ENCODE measurements around the gene PID1. TPM values are rescaled to one million over a fixed set of nuclear protein-coding genes. Genes with fewer than 3 reads are reported as not detected.

PID1 gene
- total RNA-seq, 1 experiment from 2014 or later, result 0.15 TPM

- no peaks in the 10 kb centered on the region for H3K4me1 ChIP-seq (ENCODE audit: control insufficient read depth in 1 of 2, insufficient read depth in 2 of 2, low read length in 2 of 2)
- no peaks in the 10 kb centered on the region for H4K20me1 ChIP-seq (ENCODE audit: insufficient read depth)
- H3K9ac ChIP-seq (ENCODE audit: low read length), result no peak overlapping the region
- H3K4me3 ChIP-seq (replicated peaks in 1 of 2; ENCODE audit: low read depth in 1 of 2, low read length in 2 of 2), result no peak overlapping the region
- no peaks in the 10 kb centered on the region for H3K79me2 ChIP-seq (ENCODE audit: insufficient read depth, low read length)
- RAD21 ChIA-PET (ENCODE audit: low non-redundant PET in 1 of 2, low total read pairs in 2 of 2, uncharacterized antibody in 2 of 2, unreplicated experiment in 2 of 2), result no interaction called here
- DNase-seq (ENCODE audit: low read depth, low spot score), result no peak
- no TSS peak for BruUV-seq (replicated peaks)
- H3K36me3 ChIP-seq (ENCODE audit: control insufficient read depth in 1 of 2, insufficient read depth in 2 of 2, low read length in 2 of 2), result no peaks in the 10 kb centered on the region
- no peaks in the 10 kb centered on the region for H3K27me3 ChIP-seq (ENCODE audit: insufficient read depth, low read length)
- intact Hi-C loops (cut with micrococcal nuclease), result no loop called here
- no peak overlapping the region for H2AFZ ChIP-seq (ENCODE audit: low read depth, low read length, poor library complexity, severe bottlenecking)
- CTCF ChIA-PET, result no interaction called here
- no peaks in the 10 kb centered on the region for H3K9me2 ChIP-seq (ENCODE audit: insufficient read depth)
- H3K4me2 ChIP-seq (ENCODE audit: low read length), result no peak overlapping the region
- POLR2A ChIA-PET, result no interaction called here
- ATAC-seq, result no peak
- TF ChIP-seq FOSL1 (IDR thresholded peaks at IDR 0.05; ENCODE audit: low read depth), result no peak
- H3K9me3 ChIP-seq (ENCODE audit: control insufficient read depth in 1 of 2, insufficient read depth in 1 of 2, low read depth in 1 of 2, low read length in 2 of 2), result no peaks in the 10 kb centered on the region
- H3K27ac ChIP-seq (ENCODE audit: low read depth, low read length), result no peak overlapping the region
Measured at GRCh38 chr2:229081411-229081810, 189.7 kb downstream of the PID1 start.

- ATAC-seq, result no peak
- no peaks in the 10 kb centered on the region for H3K79me2 ChIP-seq (ENCODE audit: insufficient read depth, low read length)
- intact Hi-C loops (cut with micrococcal nuclease), result no loop called here
- DNase-seq (ENCODE audit: low read depth, low spot score), result no peak
- H3K9me3 ChIP-seq (ENCODE audit: control insufficient read depth in 1 of 2, insufficient read depth in 1 of 2, low read depth in 1 of 2, low read length in 2 of 2), result no peaks in the 10 kb centered on the region; a peak in 1 of 4 replicates
- H3K27ac ChIP-seq (ENCODE audit: low read depth, low read length), result no peak overlapping the region
- H3K4me1 ChIP-seq (ENCODE audit: control insufficient read depth in 1 of 2, insufficient read depth in 2 of 2, low read length in 2 of 2), result no peaks in the 10 kb centered on the region
- no peak overlapping the region for H3K4me3 ChIP-seq (replicated peaks in 1 of 2; ENCODE audit: low read depth in 1 of 2, low read length in 2 of 2)
- H2AFZ ChIP-seq (ENCODE audit: low read depth, low read length, poor library complexity, severe bottlenecking), result no peak overlapping the region
- no peaks in the 10 kb centered on the region for H3K27me3 ChIP-seq (ENCODE audit: insufficient read depth, low read length)
- no peak overlapping the region for H3K9ac ChIP-seq (ENCODE audit: low read length)
- ChIA-PET POLR2A (no interaction called here), RAD21 (ENCODE audit: low non-redundant PET in 1 of 2, low total read pairs in 2 of 2, uncharacterized antibody in 2 of 2, unreplicated experiment in 2 of 2) (no interaction called here), CTCF (no interaction called here)
- H3K36me3 ChIP-seq (ENCODE audit: control insufficient read depth in 1 of 2, insufficient read depth in 2 of 2, low read length in 2 of 2), result no peaks in the 10 kb centered on the region
- H3K9me2 ChIP-seq (ENCODE audit: insufficient read depth), result no peaks in the 10 kb centered on the region
- no peaks in the 10 kb centered on the region for H4K20me1 ChIP-seq (ENCODE audit: insufficient read depth)
- H3K4me2 ChIP-seq (ENCODE audit: low read length), result no peak overlapping the region
- BruUV-seq (replicated peaks), result no TSS peak
- TF ChIP-seq, protein P1, sequence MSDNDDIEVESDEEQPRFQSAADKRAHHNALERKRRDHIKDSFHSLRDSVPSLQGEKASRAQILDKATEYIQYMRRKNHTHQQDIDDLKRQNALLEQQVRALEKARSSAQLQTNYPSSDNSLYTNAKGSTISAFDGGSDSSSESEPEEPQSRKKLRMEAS (IDR thresholded peaks at IDR 0.05), result no peak
- no peak for TF ChIP-seq SP1 (IDR thresholded peaks at IDR 0.05; ENCODE audit: low read depth)
- TF ChIP-seq, protein P2, sequence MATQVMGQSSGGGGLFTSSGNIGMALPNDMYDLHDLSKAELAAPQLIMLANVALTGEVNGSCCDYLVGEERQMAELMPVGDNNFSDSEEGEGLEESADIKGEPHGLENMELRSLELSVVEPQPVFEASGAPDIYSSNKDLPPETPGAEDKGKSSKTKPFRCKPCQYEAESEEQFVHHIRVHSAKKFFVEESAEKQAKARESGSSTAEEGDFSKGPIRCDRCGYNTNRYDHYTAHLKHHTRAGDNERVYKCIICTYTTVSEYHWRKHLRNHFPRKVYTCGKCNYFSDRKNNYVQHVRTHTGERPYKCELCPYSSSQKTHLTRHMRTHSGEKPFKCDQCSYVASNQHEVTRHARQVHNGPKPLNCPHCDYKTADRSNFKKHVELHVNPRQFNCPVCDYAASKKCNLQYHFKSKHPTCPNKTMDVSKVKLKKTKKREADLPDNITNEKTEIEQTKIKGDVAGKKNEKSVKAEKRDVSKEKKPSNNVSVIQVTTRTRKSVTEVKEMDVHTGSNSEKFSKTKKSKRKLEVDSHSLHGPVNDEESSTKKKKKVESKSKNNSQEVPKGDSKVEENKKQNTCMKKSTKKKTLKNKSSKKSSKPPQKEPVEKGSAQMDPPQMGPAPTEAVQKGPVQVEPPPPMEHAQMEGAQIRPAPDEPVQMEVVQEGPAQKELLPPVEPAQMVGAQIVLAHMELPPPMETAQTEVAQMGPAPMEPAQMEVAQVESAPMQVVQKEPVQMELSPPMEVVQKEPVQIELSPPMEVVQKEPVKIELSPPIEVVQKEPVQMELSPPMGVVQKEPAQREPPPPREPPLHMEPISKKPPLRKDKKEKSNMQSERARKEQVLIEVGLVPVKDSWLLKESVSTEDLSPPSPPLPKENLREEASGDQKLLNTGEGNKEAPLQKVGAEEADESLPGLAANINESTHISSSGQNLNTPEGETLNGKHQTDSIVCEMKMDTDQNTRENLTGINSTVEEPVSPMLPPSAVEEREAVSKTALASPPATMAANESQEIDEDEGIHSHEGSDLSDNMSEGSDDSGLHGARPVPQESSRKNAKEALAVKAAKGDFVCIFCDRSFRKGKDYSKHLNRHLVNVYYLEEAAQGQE (IDR thresholded peaks at IDR 0.05; ENCODE audit: low read depth), result no peak
- TF ChIP-seq JUND (IDR thresholded peaks at IDR 0.05), result no peak
- TF ChIP-seq EGR1 (IDR thresholded peaks at IDR 0.05; ENCODE audit: low read depth), result no peak
- no peak for TF ChIP-seq FOSL1 (IDR thresholded peaks at IDR 0.05; ENCODE audit: low read depth)
- no peak for TF ChIP-seq CEBPB (IDR thresholded peaks at IDR 0.05; ENCODE audit: low read depth)
- no peak for TF ChIP-seq ELF1 (IDR thresholded peaks at IDR 0.05; ENCODE audit: borderline replicate concordance, low read depth)
- TF ChIP-seq RAD21 (IDR thresholded peaks at IDR 0.05; ENCODE audit: low read depth), result no peak
- TF ChIP-seq YY1 (IDR thresholded peaks at IDR 0.05; ENCODE audit: extremely low read depth, insufficient replicate concordance, low read depth, low read length), result no peak
- TF ChIP-seq, protein P3, sequence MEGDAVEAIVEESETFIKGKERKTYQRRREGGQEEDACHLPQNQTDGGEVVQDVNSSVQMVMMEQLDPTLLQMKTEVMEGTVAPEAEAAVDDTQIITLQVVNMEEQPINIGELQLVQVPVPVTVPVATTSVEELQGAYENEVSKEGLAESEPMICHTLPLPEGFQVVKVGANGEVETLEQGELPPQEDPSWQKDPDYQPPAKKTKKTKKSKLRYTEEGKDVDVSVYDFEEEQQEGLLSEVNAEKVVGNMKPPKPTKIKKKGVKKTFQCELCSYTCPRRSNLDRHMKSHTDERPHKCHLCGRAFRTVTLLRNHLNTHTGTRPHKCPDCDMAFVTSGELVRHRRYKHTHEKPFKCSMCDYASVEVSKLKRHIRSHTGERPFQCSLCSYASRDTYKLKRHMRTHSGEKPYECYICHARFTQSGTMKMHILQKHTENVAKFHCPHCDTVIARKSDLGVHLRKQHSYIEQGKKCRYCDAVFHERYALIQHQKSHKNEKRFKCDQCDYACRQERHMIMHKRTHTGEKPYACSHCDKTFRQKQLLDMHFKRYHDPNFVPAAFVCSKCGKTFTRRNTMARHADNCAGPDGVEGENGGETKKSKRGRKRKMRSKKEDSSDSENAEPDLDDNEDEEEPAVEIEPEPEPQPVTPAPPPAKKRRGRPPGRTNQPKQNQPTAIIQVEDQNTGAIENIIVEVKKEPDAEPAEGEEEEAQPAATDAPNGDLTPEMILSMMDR (IDR thresholded peaks at IDR 0.05 in 2 of 3, conservative IDR thresholded peaks at IDR 0.05 in 1 of 3; ENCODE audit: borderline replicate concordance in 1 of 3, insufficient read depth in 1 of 3, low read depth in 2 of 3, low read length in 2 of 3), result no peak
- TF ChIP-seq ZBTB33 (IDR thresholded peaks at IDR 0.05; ENCODE audit: extremely low read depth, insufficient replicate concordance, low read length), result no peak
- no peak for TF ChIP-seq CBX3 (IDR thresholded peaks at IDR 0.05; ENCODE audit: low read depth)
- no peak for TF ChIP-seq SIN3A (IDR thresholded peaks at IDR 0.05; ENCODE audit: low read depth)
Measured at GRCh38 chr2:229080172-229080571, 190.9 kb downstream of the PID1 start.

Measured in HCT116 (cell line).